Daoy (cell line): ENCODE measurements around the gene ZNF586. TPM values are rescaled to one million over a fixed set of nuclear protein-coding genes. Genes with fewer than 3 reads are reported as not detected.
"Not testable (repeated sequence)": the region's sequence is repeated elsewhere in the genome, so short reads cannot be mapped to it uniquely, and the experiment has no call there.

ENCODE experiments used
- DNase-seq: peaks from one replicate; pipeline ENCODE4 v3.0.0-alpha.2; 2015; ENCODE audit warnings: low read depth
- total RNA-seq: library from RNA; depleted of rRNA; stranded (reverse); fragments of >200 nt; shearing (Covaris generic); gene quantifications from 2 replicates; pipeline ENCODE4 v1.2.3, GENCODE V29; 2014; rRNA removed

Gene ZNF586
- 12.8 and 13.3 TPM in 2 replicates for total RNA-seq

- DNase-seq, result peak; percentile 95
Observed at GRCh38 chr19:57769345-57770131, at the start of gene ZNF586. TSS of gene ZNF586 (plus strand) at chr19:57769676. CDS start at chr19:57769843, 167 bp downstream.

GRCh38 chr19:57719901-57720519 is 49.5 kb upstream of the ZNF586 start:
- no peak for DNase-seq

- no peak for DNase-seq
Observed at GRCh38 chr19:57720878-57721277, 48.6 kb upstream of the ZNF586 start.

- DNase-seq, result not testable (repeated sequence)
Observed at GRCh38 chr19:57738320-57738719, 31.2 kb upstream of the ZNF586 start.

GRCh38 chr19:57738770-57739169 is 30.7 kb upstream of the ZNF586 start:
- not testable (repeated sequence) for DNase-seq

GRCh38 chr19:57746580-57747471 is 22.6 kb upstream of the ZNF586 start, which contains the start of gene ZNF776:
TSS of gene ZNF776 (plus strand) at chr19:57746815. CDS start at chr19:57747059, 244 bp downstream.
- DNase-seq, result peak; percentile 89

GRCh38 chr19:57747472-57747807 is 22.0 kb upstream of the ZNF586 start:
- DNase-seq, result no peak

GRCh38 chr19:57748029-57748428 is 21.4 kb upstream of the ZNF586 start:
- DNase-seq, result no peak

- DNase-seq, result no peak
Observed at GRCh38 chr19:57754091-57754673, 15.3 kb upstream of the ZNF586 start.

GRCh38 chr19:57755031-57755430 is 14.4 kb upstream of the ZNF586 start:
- DNase-seq, result no peak

GRCh38 chr19:57757941-57758340 is 11.5 kb upstream of the ZNF586 start:
- no peak for DNase-seq

- DNase-seq, result no peak
Observed at GRCh38 chr19:57759096-57759495, 10.4 kb upstream of the ZNF586 start.

GRCh38 chr19:57771417-57771816 is 1.9 kb downstream of the ZNF586 start:
- no peak for DNase-seq

- DNase-seq, result no peak
Observed at GRCh38 chr19:57773488-57773887, 4.0 kb downstream of the ZNF586 start.

GRCh38 chr19:57776764-57777296 is 7.4 kb downstream of the ZNF586 start:
- DNase-seq, result no peak

- DNase-seq, result no peak
Observed at GRCh38 chr19:57778336-57778735, 8.9 kb downstream of the ZNF586 start.

- no peak for DNase-seq
Observed at GRCh38 chr19:57779220-57779845, 9.9 kb downstream of the ZNF586 start.

- DNase-seq, result no peak
Observed at GRCh38 chr19:57786286-57786685, 16.8 kb downstream of the ZNF586 start.

GRCh38 chr19:57786906-57787305 is 17.4 kb downstream of the ZNF586 start:
- DNase-seq, result no peak

- no peak for DNase-seq
Observed at GRCh38 chr19:57788114-57788692, 18.7 kb downstream of the ZNF586 start.

- no peak for DNase-seq
Observed at GRCh38 chr19:57789288-57789687, 19.8 kb downstream of the ZNF586 start.
